H1 (cell line): ENCODE measurements around the gene GBP5. TPM values are rescaled to one million over a fixed set of nuclear protein-coding genes. Genes with fewer than 3 reads are reported as not detected.

ENCODE experiments used
- CTCF ChIA-PET: fragments of 300-600 bp; sonication (Branson Sonifier 250); formaldehyde crosslinking; loops from one replicate; lab custom pipeline; 2021; ENCODE audit not compliant: partially characterized antibody; lab: Charles Lee
- POLR2A ChIA-PET: fragments of 300-600 bp; sonication (Branson Sonifier 250); formaldehyde crosslinking; loops from one replicate; lab custom pipeline; 2021; ENCODE audit warnings: inconsistent platforms; ENCODE audit not compliant: partially characterized antibody; lab: Charles Lee
- DNase-seq, 2 experiments: peaks; one replicate each; pipeline versions ENCODE4 v3.0.0 to v3.0.0-alpha.2; 2010 to 2022; ENCODE audit warnings: low spot score in 2 of 2, low read depth in 1 of 2, mixed read lengths in 1 of 2
- FAIRE-seq: peaks from 2 replicates; lab custom pipeline; 2011; peaks lifted over from hg19 to GRCh38; lab: Jason Lieb, UNC
- H2AFZ ChIP-seq: 2 replicates; pipeline ENCODE4 v1.8.1; 2012; ENCODE audit warnings: low read length, inconsistent platforms
- H2AK5ac ChIP-seq: 2 replicates; pipeline ENCODE4 v1.6.1; 2013; ENCODE audit warnings: low read depth, low read length
- H2BK120ac ChIP-seq: replicated peaks from 2 replicates; pipeline ENCODE3; 2013; ENCODE audit warnings: low read depth, low read length, inconsistent platforms
- H2BK12ac ChIP-seq: 2 replicates; pipeline ENCODE4 v1.6.1; 2013; ENCODE audit warnings: low read depth, low read length
- H2BK15ac ChIP-seq: 2 replicates; pipeline ENCODE4 v1.6.1; 2013; ENCODE audit warnings: low read length
- H2BK20ac ChIP-seq: 2 replicates; pipeline ENCODE4 v1.6.1; 2013; ENCODE audit warnings: low read length
- H2BK5ac ChIP-seq: 2 replicates; pipeline ENCODE4 v1.6.1; 2013; ENCODE audit warnings: low read depth, low read length
- H3K14ac ChIP-seq: 2 replicates; pipeline ENCODE4 v1.6.1; 2013; ENCODE audit warnings: inconsistent platforms; ENCODE audit not compliant: insufficient read length
- H3K18ac ChIP-seq: 2 replicates; pipeline ENCODE4 v1.6.1; 2013; ENCODE audit warnings: low read length; ENCODE audit errors: extremely low read depth
- H3K23ac ChIP-seq: 2 replicates; pipeline ENCODE4 v1.6.1; 2013; ENCODE audit warnings: inconsistent platforms; ENCODE audit not compliant: insufficient read length
- H3K23me2 ChIP-seq: 2 replicates; pipeline ENCODE4 v1.6.1; 2013; ENCODE audit warnings: low read depth, low read length
- H3K27ac ChIP-seq: 2 replicates; pipeline ENCODE4 v1.6.1; 2011; ENCODE audit warnings: low read depth, low read length, inconsistent platforms
- H3K27me3 ChIP-seq, 4 experiments: replicated peaks in 1 of 4; 1 replicate in 1 of 4; 2 replicates in 3 of 4; pipeline versions ENCODE4 v1.6.1 to v1.8.1; 2011 to 2013; ENCODE audit warnings: low read length in 3 of 4, mild to moderate bottlenecking in 3 of 4, inconsistent platforms in 2 of 4, mixed read lengths in 2 of 4, moderate library complexity in 1 of 4; ENCODE audit not compliant: control insufficient read depth in 3 of 4, insufficient read depth in 3 of 4; ENCODE audit errors: extremely low read depth in 1 of 4
- H3K36me3 ChIP-seq, 4 experiments: 2 replicates each; pipeline versions ENCODE4 v1.6.1 to v1.8.1; 2011 to 2013; ENCODE audit warnings: mild to moderate bottlenecking in 4 of 4, low read length in 3 of 4, moderate library complexity in 2 of 4, control low read depth in 1 of 4, inconsistent platforms in 1 of 4; ENCODE audit not compliant: insufficient read depth in 4 of 4, control insufficient read depth in 2 of 4
- H3K4ac ChIP-seq: replicated peaks from 2 replicates; pipeline ENCODE3; 2013; ENCODE audit warnings: low read length, low read depth, mixed read lengths, inconsistent platforms; ENCODE audit not compliant: insufficient read length
- H3K4me1 ChIP-seq, 4 experiments: replicated peaks in 1 of 4; 1 replicate in 1 of 4; 2 replicates in 3 of 4; pipeline versions ENCODE4 v1.6.1 to v1.8.1; 2011 to 2013; ENCODE audit warnings: low read length in 3 of 4, inconsistent platforms in 2 of 4, mixed read lengths in 1 of 4; ENCODE audit not compliant: insufficient read depth in 4 of 4, control insufficient read depth in 3 of 4
- H3K4me2 ChIP-seq, 2 experiments: 2 replicates each; pipeline versions ENCODE4 v1.6.1 to v1.8.1; 2011 to 2013; ENCODE audit warnings: low read depth in 2 of 2, low read length in 2 of 2, control low read depth in 1 of 2, inconsistent platforms in 1 of 2, mild to moderate bottlenecking in 1 of 2; ENCODE audit not compliant: insufficient read depth in 1 of 2
- H3K4me3 ChIP-seq, 4 experiments: fragments of 200-600, 300-600 bp in 1 of 4; sonication (generic), shearing (Covaris generic), sonication (Bioruptor Twin) in 1 of 4; 2 replicates each; pipeline versions ENCODE4 v1.5.1 to v1.8.1; 2011 to 2016; ENCODE audit warnings: low read length in 4 of 4, low read depth in 3 of 4, control low read depth in 2 of 4, inconsistent platforms in 2 of 4, mild to moderate bottlenecking in 2 of 4, mixed read lengths in 1 of 4, moderate library complexity in 1 of 4; ENCODE audit not compliant: insufficient read depth in 2 of 4; ENCODE audit errors: extremely low read depth in 1 of 4
- H3K56ac ChIP-seq: replicated peaks from 2 replicates; pipeline ENCODE3; 2013; ENCODE audit warnings: low read depth, mild to moderate bottlenecking, mixed read lengths, low read length, inconsistent platforms; ENCODE audit not compliant: insufficient read length
- H3K79me1 ChIP-seq: 2 replicates; pipeline ENCODE4 v1.6.1; 2013; ENCODE audit warnings: low read depth, low read length, control low read depth
- H3K79me2 ChIP-seq, 2 experiments: 2 replicates each; pipeline versions ENCODE4 v1.6.1 to v1.8.1; 2012 to 2013; ENCODE audit warnings: low read length in 2 of 2, mild to moderate bottlenecking in 2 of 2, inconsistent platforms in 1 of 2; ENCODE audit not compliant: insufficient read depth in 2 of 2, control insufficient read depth in 1 of 2
- H3K9ac ChIP-seq, 4 experiments: replicated peaks in 1 of 4; 1 replicate in 1 of 4; 2 replicates in 3 of 4; pipeline versions ENCODE4 v1.6.1 to v1.8.1; 2011 to 2013; ENCODE audit warnings: low read depth in 3 of 4, low read length in 3 of 4, control low read depth in 2 of 4, mild to moderate bottlenecking in 2 of 4, moderate library complexity in 2 of 4, inconsistent platforms in 1 of 4; ENCODE audit errors: extremely low read depth in 1 of 4
- H3K9me3 ChIP-seq, 2 experiments: 2 replicates each; pipeline versions ENCODE4 v1.6.1 to v1.8.1; 2012 to 2013; ENCODE audit warnings: mild to moderate bottlenecking in 2 of 2, moderate library complexity in 2 of 2, control low read depth in 1 of 2, inconsistent platforms in 1 of 2, low read depth in 1 of 2, low read length in 1 of 2, mixed read lengths in 1 of 2; ENCODE audit not compliant: insufficient read depth in 2 of 2
- H4K20me1 ChIP-seq, 2 experiments: replicated peaks in 1 of 2; 2 replicates each; pipeline versions ENCODE3 to v1.8.1; 2011 to 2013; ENCODE audit warnings: inconsistent platforms in 2 of 2, low read length in 2 of 2, mild to moderate bottlenecking in 1 of 2; ENCODE audit not compliant: insufficient read depth in 2 of 2, control insufficient read depth in 1 of 2
- H4K5ac ChIP-seq: 2 replicates; pipeline ENCODE4 v1.6.1; 2013; ENCODE audit warnings: low read length, low read depth, mixed read lengths, inconsistent platforms; ENCODE audit not compliant: insufficient read length
- H4K8ac ChIP-seq: 2 replicates; pipeline ENCODE4 v1.8.0; 2013; ENCODE audit warnings: mild to moderate bottlenecking, moderate library complexity, low read length, inconsistent platforms; ENCODE audit not compliant: insufficient read depth; ENCODE audit errors: extremely low read depth
- H4K91ac ChIP-seq: replicated peaks from 2 replicates; pipeline ENCODE3; 2013; ENCODE audit warnings: low read length, mixed read lengths, inconsistent platforms; ENCODE audit not compliant: insufficient read length
- BCL11A ChIP-seq, 2 experiments: IDR thresholded peaks; one replicate each; pipeline ENCODE4 v1.6.1; 2011; ENCODE audit warnings: low read depth in 2 of 2, low read length in 2 of 2, mild to moderate bottlenecking in 2 of 2
- JUN ChIP-seq: IDR thresholded peaks from 2 replicates; pipeline ENCODE4 v1.6.1; 2011; ENCODE audit warnings: low read depth, mild to moderate bottlenecking, improper control_type of control experiment, low read length
- KDM5A ChIP-seq: fragments of 200-600 bp; IDR thresholded peaks from 2 replicates; pipeline ENCODE4 v1.7.1; 2012; ENCODE audit warnings: mild to moderate bottlenecking, low read length, inconsistent platforms, mixed read lengths
- SIN3A ChIP-seq, 2 experiments: IDR thresholded peaks in 1 of 2; conservative IDR thresholded peaks in 1 of 2; 2 replicates each; pipeline ENCODE4 v1.6.1; 2011 to 2012; ENCODE audit warnings: low read length in 2 of 2, improper control_type of control experiment in 1 of 2, low read depth in 1 of 2, mild to moderate bottlenecking in 1 of 2
- SRF ChIP-seq: IDR thresholded peaks from 2 replicates; pipeline ENCODE4 v1.6.1; 2011; ENCODE audit warnings: mild to moderate bottlenecking, low read depth, low read length, moderate library complexity
- WGBS, 2 experiments: shearing (Covaris generic) in 1 of 2; methylation state at CpG; one replicate each; pipeline versions ENCODE4 v1.1.6 to v1.1.7; 2013 to 2015; ENCODE audit warnings: low lambda C conversion rate in 2 of 2, mixed read lengths in 2 of 2, inconsistent platforms in 1 of 2, low coverage in 1 of 2, missing lambda C conversion rate in 1 of 2; ENCODE audit not compliant: insufficient replicate concordance in 2 of 2, insufficient coverage in 1 of 2, insufficient read length in 1 of 2; ENCODE audit errors: extremely low coverage in 1 of 2, missing lambda C conversion rate in 1 of 2; 5-methylcytosine and 5-hydroxymethylcytosine counted together
- polyA plus RNA-seq, 7 experiments: library from polyadenylated mRNA; depleted of rRNA in 3 of 7; stranded (reverse) in 5 of 7; unstranded in 2 of 7; fragments of >200 nt in 5 of 7; fragments of 200-250 nt in 2 of 7; gene quantifications; 1 replicate in 5 of 7; 2 replicates in 1 of 7; 4 replicates in 1 of 7; pipeline versions ENCODE4 v1.2.1 to v1.2.3, GENCODE V29; 2011 to 2013; ENCODE audit warnings: missing spikeins in 2 of 7, mixed read lengths in 2 of 7
- total RNA-seq: library from RNA; stranded (reverse); fragmentation: NEBNext Ultra II Directional; extraction: Animal tissue kit (Norgen Biotek cat#: 25700); gene quantifications from 2 replicates; pipeline ENCODE4 v1.2.1, GENCODE V29; 2021

GBP5 gene
- total and polyA plus RNA-seq, 2 of the 8 experiments (the other 6 are each of a cell fraction or from before 2014, with no cell fraction given): not detected

- H3K4me3 ChIP-seq: no peak overlapping the region
- H3K79me2 ChIP-seq: no peaks in the 10 kb centered on the region
- H3K4me2 ChIP-seq: no peak overlapping the region
- H2BK120ac ChIP-seq: no peak overlapping the region
- no peak for FAIRE-seq
- H3K27me3 ChIP-seq: peaks cover 0 to 1% (median 0%) of the 10 kb centered on the region in 4 experiments; a peak in 1 of 7 replicates
- no peak overlapping the region for H3K9ac ChIP-seq
- H3K4ac ChIP-seq: no peak overlapping the region
- H4K20me1 ChIP-seq: no peaks in the 10 kb centered on the region
- no peak overlapping the region for H2BK5ac ChIP-seq
- H2AK5ac ChIP-seq: no peak overlapping the region
- H2BK15ac ChIP-seq: no peak overlapping the region
- peak overlapping the region; percentile 90 for H2AFZ ChIP-seq
- ChIA-PET CTCF (no interaction called here), POLR2A (interaction anchor here (1.0 kb wide), 1 partner anchor 191 kb away, joined by 3 read pairs; no protein-coding TSS in a partner anchor)
- H3K56ac ChIP-seq: no peak overlapping the region
- no peak overlapping the region for H3K14ac ChIP-seq
- H4K5ac ChIP-seq: no peak overlapping the region
- H2BK12ac ChIP-seq: no peak overlapping the region
- no peaks in the 10 kb centered on the region for H3K4me1 ChIP-seq
- H4K8ac ChIP-seq: no peak overlapping the region
- no peak overlapping the region for H3K27ac ChIP-seq
- H3K36me3 ChIP-seq: no peaks in the 10 kb centered on the region
- no peaks in the 10 kb centered on the region for H3K79me1 ChIP-seq
- no peak overlapping the region for H2BK20ac ChIP-seq
- TF ChIP-seq JUN (no peak), SIN3A (conservative IDR thresholded peaks at IDR 0.05 in 1 of 2, IDR thresholded peaks at IDR 0.05 in 1 of 2; ENCODE audit: low read depth in 1 of 2, low read length in 2 of 2) (no peak), BCL11A (IDR thresholded peaks at IDR 0.05; ENCODE audit: low read depth in 2 of 2, low read length in 2 of 2) (no peak), KDM5A (no peak), SRF (no peak)
- WGBS, 2 experiments: 73% methylated on average over 2 of the region's 2 CpGs; no CpG with 5 or more reads in 1 of the 2 experiments
- peaks cover 0 to 6% of the 10 kb centered on the region in 2 experiments; a peak in 1 of 4 replicates for H3K9me3 ChIP-seq
- no peak overlapping the region for H3K18ac ChIP-seq
- H3K23me2 ChIP-seq: no peaks in the 10 kb centered on the region
- no peak overlapping the region for H3K23ac ChIP-seq
- no peak overlapping the region for H4K91ac ChIP-seq
- no peak for DNase-seq
These were observed 1.8 kb upstream of the GBP5 start for GRCh38 chr1:89274411-89274857.
